SK-N-SH (cell line): ENCODE measurements around the gene MAP3K5. TPM values are rescaled to one million over a fixed set of nuclear protein-coding genes. Genes with fewer than 3 reads are reported as not detected.

ENCODE experiments used
- CTCF ChIA-PET: fragments of 300-600, 350-600 bp; formaldehyde crosslinking; extraction: SDS; loops from one replicate; lab custom pipeline; 2021; lab: Yijun Ruan, JAX
- POLR2A ChIA-PET: fragments of 350-600 bp; sonication (Branson Sonifier 250); formaldehyde crosslinking; extraction: SDS; loops from one replicate; lab custom pipeline; 2020; ENCODE audit warnings: antibody characterized with exemption, inconsistent platforms; lab: Yijun Ruan, JAX
- DNase-seq: peaks from one replicate; pipeline ENCODE4 v3.0.0; 2012
- H2AFZ ChIP-seq: fragments of 200-600 bp; sonication (generic); 2 replicates; pipeline ENCODE4 v1.8.1; 2016; ENCODE audit warnings: antibody characterized with exemption, mild to moderate bottlenecking, low read depth
- H3F3A ChIP-seq: fragments of 200-600 bp; sonication (generic); replicated peaks from 2 replicates; pipeline ENCODE3; 2016; ENCODE audit warnings: antibody characterized with exemption, mild to moderate bottlenecking; ENCODE audit not compliant: insufficient read depth
- H3K27ac ChIP-seq, 2 experiments: fragments of 200-500 bp in 1 of 2; fragments of 200-600 bp in 1 of 2; sonication (Bioruptor generic) in 1 of 2; sonication (generic), shearing (Covaris generic) in 1 of 2; 2 replicates each; pipeline versions ENCODE4 v1.5.1 to v1.6.1; 2014 to 2016; ENCODE audit warnings: low read depth in 2 of 2, inconsistent platforms in 1 of 2, low read length in 1 of 2, mild to moderate bottlenecking in 1 of 2, mixed read lengths in 1 of 2
- H3K27me3 ChIP-seq: fragments of 200-600 bp; sonication (generic), shearing (Covaris generic); 2 replicates; pipeline ENCODE4 v1.6.1; 2016; ENCODE audit warnings: mixed run types; ENCODE audit not compliant: insufficient read depth
- H3K36me3 ChIP-seq, 2 experiments: fragments of 200-500 bp in 1 of 2; fragments of 200-600 bp in 1 of 2; sonication (Bioruptor generic) in 1 of 2; sonication (generic) in 1 of 2; replicated peaks in 1 of 2; 2 replicates each; pipeline versions ENCODE3 to v1.5.1; 2014 to 2016; ENCODE audit warnings: low read length in 1 of 2, mild to moderate bottlenecking in 1 of 2; ENCODE audit not compliant: insufficient read depth in 2 of 2, control insufficient read depth in 1 of 2
- H3K4me1 ChIP-seq, 2 experiments: fragments of 200-500 bp in 1 of 2; fragments of 200-600 bp in 1 of 2; sonication (Bioruptor generic) in 1 of 2; sonication (generic), shearing (Covaris generic) in 1 of 2; 2 replicates each; pipeline versions ENCODE4 v1.5.1 to v1.6.1; 2014 to 2016; ENCODE audit warnings: low read depth in 1 of 2, low read length in 1 of 2, mixed run types in 1 of 2; ENCODE audit not compliant: insufficient read depth in 2 of 2, control insufficient read depth in 1 of 2
- H3K4me2 ChIP-seq: fragments of 200-600 bp; sonication (generic), shearing (Covaris generic); 2 replicates; pipeline ENCODE4 v1.6.1; 2017; ENCODE audit warnings: mixed run types
- H3K4me3 ChIP-seq, 2 experiments: fragments of 200-500 bp in 1 of 2; fragments of 200-600 bp in 1 of 2; sonication (Bioruptor generic) in 1 of 2; sonication (generic), shearing (Covaris generic) in 1 of 2; 2 replicates each; pipeline versions ENCODE4 v1.5.1 to v1.8.1; 2014 to 2016; ENCODE audit warnings: low read depth in 2 of 2, inconsistent platforms in 1 of 2, low read length in 1 of 2, mild to moderate bottlenecking in 1 of 2, mixed read lengths in 1 of 2, moderate library complexity in 1 of 2
- H3K79me2 ChIP-seq: fragments of 200-600 bp; sonication (generic); 2 replicates; pipeline ENCODE4 v1.8.1; 2017; ENCODE audit warnings: mild to moderate bottlenecking; ENCODE audit not compliant: insufficient read depth
- H3K9ac ChIP-seq: fragments of 200-600 bp; sonication (generic); 2 replicates; pipeline ENCODE4 v1.6.1; 2017; ENCODE audit warnings: mixed run types
- H3K9me2 ChIP-seq: fragments of 200-600 bp; sonication (generic); 2 replicates; pipeline ENCODE4 v1.6.1; 2017; ENCODE audit warnings: mixed run types
- H3K9me3 ChIP-seq: fragments of 200-600 bp; sonication (generic); 2 replicates; pipeline ENCODE4 v1.6.1; 2017; ENCODE audit warnings: mixed run types, mild to moderate bottlenecking, moderate library complexity
- H4K20me1 ChIP-seq: fragments of 200-600 bp; sonication (generic); 2 replicates; pipeline ENCODE4 v1.6.1; 2017; ENCODE audit warnings: mild to moderate bottlenecking, mixed run types; ENCODE audit not compliant: insufficient read depth
- CHD2 ChIP-seq: fragments of 150-350 bp; IDR thresholded peaks from 2 replicates; pipeline ENCODE4 v1.6.1; 2018; ENCODE audit warnings: low read length; ENCODE audit not compliant: partially characterized antibody
- ELF1 ChIP-seq: IDR thresholded peaks from 2 replicates; pipeline ENCODE4 v1.4.0; 2012
- EP300 ChIP-seq, 2 experiments: IDR thresholded peaks; 2 replicates each; pipeline versions ENCODE4 v1.4.0 to v1.6.1; 2012; ENCODE audit warnings: borderline replicate concordance in 1 of 2, low read depth in 1 of 2, low read length in 1 of 2
- EZH2phosphoT487 ChIP-seq: fragments of 200-600 bp; sonication (generic); IDR thresholded peaks from 2 replicates; pipeline ENCODE4 v1.6.1; 2017; ENCODE audit warnings: low read depth, mixed run types, mild to moderate bottlenecking, antibody characterized with exemption, moderate library complexity, borderline replicate concordance
- FOXJ3 ChIP-seq: sonication (generic); formaldehyde crosslinking; IDR thresholded peaks from 2 replicates; pipeline ENCODE4 v1.5.1; 2020; ENCODE audit warnings: mild to moderate bottlenecking, missing genetic modification reagents
- JUND ChIP-seq: IDR thresholded peaks from 2 replicates; pipeline ENCODE4 v1.4.0; 2012
- MEF2A ChIP-seq: IDR thresholded peaks from 2 replicates; pipeline ENCODE4 v1.4.0; 2012; ENCODE audit warnings: low read depth, borderline replicate concordance
- MXI1 ChIP-seq: IDR thresholded peaks from 2 replicates; pipeline ENCODE4 v1.6.1; 2012; ENCODE audit warnings: mild to moderate bottlenecking, low read depth, low read length, improper control_type of control experiment
- NRF1 ChIP-seq: IDR thresholded peaks from 2 replicates; pipeline ENCODE4 v1.6.1; 2012; ENCODE audit warnings: low read depth, mild to moderate bottlenecking, low read length
- RCOR1 ChIP-seq: fragments of 150-350 bp; IDR thresholded peaks from 2 replicates; pipeline ENCODE4 v1.6.1; 2017; ENCODE audit warnings: antibody characterized with exemption, low read length
- RFX5 ChIP-seq: IDR thresholded peaks from 2 replicates; pipeline ENCODE4 v1.6.1; 2012; ENCODE audit warnings: mild to moderate bottlenecking, improper control_type of control experiment, low read length
- RXRA ChIP-seq: IDR thresholded peaks from 2 replicates; pipeline ENCODE4 v1.4.0; 2012; ENCODE audit warnings: low read depth, mild to moderate bottlenecking, borderline replicate concordance
- SMC3 ChIP-seq: IDR thresholded peaks from 2 replicates; pipeline ENCODE4 v1.6.1; 2012; ENCODE audit warnings: low read depth, low read length, improper control_type of control experiment
- TCF12 ChIP-seq: IDR thresholded peaks from 2 replicates; pipeline ENCODE4 v1.4.0; 2012
- TEAD4 ChIP-seq: IDR thresholded peaks from 2 replicates; pipeline ENCODE4 v1.4.0; 2012; ENCODE audit warnings: mild to moderate bottlenecking, borderline replicate concordance; ENCODE audit not compliant: insufficient read depth
- YY1 ChIP-seq: IDR thresholded peaks from 2 replicates; pipeline ENCODE4 v1.4.0; 2012; ENCODE audit warnings: low read depth, mild to moderate bottlenecking
- WGBS: methylation state at CpG from one replicate; pipeline ENCODE4 v1.1.6; 2017; ENCODE audit warnings: low lambda C conversion rate; 5-methylcytosine and 5-hydroxymethylcytosine counted together
- polyA plus RNA-seq, 3 experiments: library from polyadenylated mRNA; depleted of rRNA; stranded (reverse); fragments of >200 nt; gene quantifications; 2 replicates each; pipeline ENCODE4 v1.2.3, GENCODE V29; 2012
- TF ChIP-seq, protein P1 (sequence below): IDR thresholded peaks from 2 replicates; pipeline ENCODE4 v1.6.1; 2012; ENCODE audit warnings: mild to moderate bottlenecking, low read depth, low read length, moderate library complexity
- TF ChIP-seq, protein P2 (sequence below): fragments of 200-600 bp; sonication (generic); IDR thresholded peaks from 2 replicates; pipeline ENCODE4 v1.6.1; 2017; ENCODE audit warnings: antibody characterized with exemption, mild to moderate bottlenecking, moderate library complexity
- TF ChIP-seq, protein P3 (sequence below): IDR thresholded peaks from 2 replicates; pipeline ENCODE4 v1.4.0; 2012; ENCODE audit warnings: low read depth, borderline replicate concordance

The MAP3K5 gene
- polyA plus RNA-seq, 1 of the 3 experiments (the other 2 are of a cell fraction), result 1.4 TPM

DNA sequence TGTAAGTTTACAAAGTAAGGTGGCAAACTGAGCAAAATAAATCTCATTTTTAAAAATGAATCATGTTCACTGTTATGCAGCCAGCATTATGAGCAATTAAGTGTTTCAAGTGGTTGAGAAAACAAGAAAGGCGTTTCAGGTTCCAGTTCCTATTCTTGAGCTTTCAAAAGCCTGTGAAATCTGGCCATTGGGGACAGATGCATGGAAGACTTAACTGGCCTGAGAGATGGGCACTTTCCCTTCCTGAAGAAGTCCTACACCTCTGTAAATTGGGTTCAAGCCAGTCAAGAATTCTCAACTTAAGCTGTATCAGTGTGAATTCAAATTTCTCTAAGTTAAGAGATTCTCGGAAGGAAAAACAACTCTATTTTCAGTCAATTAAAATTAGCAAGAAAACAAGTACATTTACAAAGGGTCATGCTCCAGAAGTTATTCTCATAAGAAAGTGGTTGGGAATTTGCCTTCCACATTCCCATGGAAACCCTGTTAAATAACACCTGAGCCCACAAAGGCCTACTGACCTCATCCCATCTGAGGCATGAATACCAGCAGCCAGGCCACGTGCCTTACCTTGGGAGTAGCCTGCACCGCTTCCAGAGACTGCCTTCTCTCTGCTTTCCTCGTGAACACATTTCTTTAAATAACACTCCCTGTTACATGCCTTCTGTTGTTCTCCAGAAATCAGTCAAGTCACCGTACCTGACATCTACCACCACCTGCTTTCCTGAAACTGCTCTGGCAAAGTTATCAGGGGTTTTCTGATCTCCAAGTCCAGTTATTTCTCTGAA lies 19.4 kb downstream of the MAP3K5 start:
- H3K4me1 ChIP-seq, result peaks cover 0 to 13% of the 10 kb centered on the region in 2 experiments
- peaks cover 39% of the 10 kb centered on the region for H3K79me2 ChIP-seq
- DNase-seq, result no peak
- H3K36me3 ChIP-seq, result no peaks in the 10 kb centered on the region
- H3K9ac ChIP-seq, result no peak overlapping the region
- peaks cover 6% of the 10 kb centered on the region for H3F3A ChIP-seq
- H3K27ac ChIP-seq, result no peak overlapping the region
- ChIA-PET POLR2A (no interaction called here), CTCF (interaction anchor here (0.6 to 3.9 kb wide), 4 partner anchors 19 to 129 kb away, joined by 3 to 18 read pairs (median 8); partner anchors contain the start of gene MAP3K5)
- no peak overlapping the region for H3K4me2 ChIP-seq
- no peaks in the 10 kb centered on the region for H3K9me3 ChIP-seq
- H3K9me2 ChIP-seq, result no peaks in the 10 kb centered on the region
- no peaks in the 10 kb centered on the region for H4K20me1 ChIP-seq
- no peak for TF ChIP-seq MEF2A
- no peak for TF ChIP-seq TCF12
- TF ChIP-seq TEAD4, result no peak
- TF ChIP-seq, protein P1, sequence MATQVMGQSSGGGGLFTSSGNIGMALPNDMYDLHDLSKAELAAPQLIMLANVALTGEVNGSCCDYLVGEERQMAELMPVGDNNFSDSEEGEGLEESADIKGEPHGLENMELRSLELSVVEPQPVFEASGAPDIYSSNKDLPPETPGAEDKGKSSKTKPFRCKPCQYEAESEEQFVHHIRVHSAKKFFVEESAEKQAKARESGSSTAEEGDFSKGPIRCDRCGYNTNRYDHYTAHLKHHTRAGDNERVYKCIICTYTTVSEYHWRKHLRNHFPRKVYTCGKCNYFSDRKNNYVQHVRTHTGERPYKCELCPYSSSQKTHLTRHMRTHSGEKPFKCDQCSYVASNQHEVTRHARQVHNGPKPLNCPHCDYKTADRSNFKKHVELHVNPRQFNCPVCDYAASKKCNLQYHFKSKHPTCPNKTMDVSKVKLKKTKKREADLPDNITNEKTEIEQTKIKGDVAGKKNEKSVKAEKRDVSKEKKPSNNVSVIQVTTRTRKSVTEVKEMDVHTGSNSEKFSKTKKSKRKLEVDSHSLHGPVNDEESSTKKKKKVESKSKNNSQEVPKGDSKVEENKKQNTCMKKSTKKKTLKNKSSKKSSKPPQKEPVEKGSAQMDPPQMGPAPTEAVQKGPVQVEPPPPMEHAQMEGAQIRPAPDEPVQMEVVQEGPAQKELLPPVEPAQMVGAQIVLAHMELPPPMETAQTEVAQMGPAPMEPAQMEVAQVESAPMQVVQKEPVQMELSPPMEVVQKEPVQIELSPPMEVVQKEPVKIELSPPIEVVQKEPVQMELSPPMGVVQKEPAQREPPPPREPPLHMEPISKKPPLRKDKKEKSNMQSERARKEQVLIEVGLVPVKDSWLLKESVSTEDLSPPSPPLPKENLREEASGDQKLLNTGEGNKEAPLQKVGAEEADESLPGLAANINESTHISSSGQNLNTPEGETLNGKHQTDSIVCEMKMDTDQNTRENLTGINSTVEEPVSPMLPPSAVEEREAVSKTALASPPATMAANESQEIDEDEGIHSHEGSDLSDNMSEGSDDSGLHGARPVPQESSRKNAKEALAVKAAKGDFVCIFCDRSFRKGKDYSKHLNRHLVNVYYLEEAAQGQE, result no peak
- TF ChIP-seq RCOR1, result no peak
- TF ChIP-seq SMC3, result no peak
- no peak for TF ChIP-seq EZH2phosphoT487
- no peak for TF ChIP-seq CHD2
- TF ChIP-seq JUND, result no peak
- no peak for TF ChIP-seq RFX5
- no peak overlapping the region for H3K4me3 ChIP-seq
- H3K27me3 ChIP-seq, result no peaks in the 10 kb centered on the region
- no peak overlapping the region for H2AFZ ChIP-seq
- WGBS, result 90% methylated on average over 6 of the region's 6 CpGs

GRCh38 chr6:136771306-136771705 lies 21.0 kb downstream of the MAP3K5 start:
- H3K27me3 ChIP-seq, result no peaks in the 10 kb centered on the region
- no peak overlapping the region for H3K9ac ChIP-seq
- POLR2A ChIA-PET, result interaction anchor here (0.6 kb wide), 1 partner anchor 19 kb away, joined by 3 read pairs; no protein-coding TSS in a partner anchor
- no peaks in the 10 kb centered on the region for H3K36me3 ChIP-seq
- no peak for DNase-seq
- no peaks in the 10 kb centered on the region for H3K9me3 ChIP-seq
- no peak overlapping the region for H3K4me3 ChIP-seq
- H3K4me2 ChIP-seq, result no peak overlapping the region
- H4K20me1 ChIP-seq, result no peaks in the 10 kb centered on the region
- CTCF ChIA-PET, result interaction anchor here (1.3 to 3.9 kb wide), 3 partner anchors 10 to 126 kb away, joined by 3 to 18 read pairs (median 7); partner anchors contain the start of gene MAP3K5
- H3K27ac ChIP-seq, result no peak overlapping the region
- peaks cover 0 to 13% of the 10 kb centered on the region in 2 experiments for H3K4me1 ChIP-seq
- H3K9me2 ChIP-seq, result no peaks in the 10 kb centered on the region
- H3K79me2 ChIP-seq, result peaks cover 37% of the 10 kb centered on the region
- 77% methylated on average over 2 of the region's 2 CpGs for WGBS
- H2AFZ ChIP-seq, result no peak overlapping the region
- H3F3A ChIP-seq, result peaks cover 6% of the 10 kb centered on the region
- no peak for TF ChIP-seq FOXJ3
- TF ChIP-seq YY1, result no peak
- TF ChIP-seq TEAD4, result no peak
- TF ChIP-seq, protein P2, sequence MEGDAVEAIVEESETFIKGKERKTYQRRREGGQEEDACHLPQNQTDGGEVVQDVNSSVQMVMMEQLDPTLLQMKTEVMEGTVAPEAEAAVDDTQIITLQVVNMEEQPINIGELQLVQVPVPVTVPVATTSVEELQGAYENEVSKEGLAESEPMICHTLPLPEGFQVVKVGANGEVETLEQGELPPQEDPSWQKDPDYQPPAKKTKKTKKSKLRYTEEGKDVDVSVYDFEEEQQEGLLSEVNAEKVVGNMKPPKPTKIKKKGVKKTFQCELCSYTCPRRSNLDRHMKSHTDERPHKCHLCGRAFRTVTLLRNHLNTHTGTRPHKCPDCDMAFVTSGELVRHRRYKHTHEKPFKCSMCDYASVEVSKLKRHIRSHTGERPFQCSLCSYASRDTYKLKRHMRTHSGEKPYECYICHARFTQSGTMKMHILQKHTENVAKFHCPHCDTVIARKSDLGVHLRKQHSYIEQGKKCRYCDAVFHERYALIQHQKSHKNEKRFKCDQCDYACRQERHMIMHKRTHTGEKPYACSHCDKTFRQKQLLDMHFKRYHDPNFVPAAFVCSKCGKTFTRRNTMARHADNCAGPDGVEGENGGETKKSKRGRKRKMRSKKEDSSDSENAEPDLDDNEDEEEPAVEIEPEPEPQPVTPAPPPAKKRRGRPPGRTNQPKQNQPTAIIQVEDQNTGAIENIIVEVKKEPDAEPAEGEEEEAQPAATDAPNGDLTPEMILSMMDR, result no peak
- no peak for TF ChIP-seq NRF1
- no peak for TF ChIP-seq RXRA
- TF ChIP-seq MXI1, result no peak
- no peak for TF ChIP-seq EP300 (IDR thresholded peaks at IDR 0.05; ENCODE audit: borderline replicate concordance in 1 of 2, low read depth in 1 of 2, low read length in 1 of 2)
- TF ChIP-seq, protein P3, sequence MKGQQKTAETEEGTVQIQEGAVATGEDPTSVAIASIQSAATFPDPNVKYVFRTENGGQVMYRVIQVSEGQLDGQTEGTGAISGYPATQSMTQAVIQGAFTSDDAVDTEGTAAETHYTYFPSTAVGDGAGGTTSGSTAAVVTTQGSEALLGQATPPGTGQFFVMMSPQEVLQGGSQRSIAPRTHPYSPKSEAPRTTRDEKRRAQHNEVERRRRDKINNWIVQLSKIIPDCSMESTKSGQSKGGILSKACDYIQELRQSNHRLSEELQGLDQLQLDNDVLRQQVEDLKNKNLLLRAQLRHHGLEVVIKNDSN, result no peak
- no peak for TF ChIP-seq TCF12
- TF ChIP-seq ELF1, result no peak
